ENCODE measurements around the gene PFN3. TPM values are rescaled to one million over a fixed set of nuclear protein-coding genes. Genes with fewer than 3 reads are reported as not detected.

The PFN3 gene
- total RNA-seq, 1 donor from 2014 or later: not detected

DNA sequence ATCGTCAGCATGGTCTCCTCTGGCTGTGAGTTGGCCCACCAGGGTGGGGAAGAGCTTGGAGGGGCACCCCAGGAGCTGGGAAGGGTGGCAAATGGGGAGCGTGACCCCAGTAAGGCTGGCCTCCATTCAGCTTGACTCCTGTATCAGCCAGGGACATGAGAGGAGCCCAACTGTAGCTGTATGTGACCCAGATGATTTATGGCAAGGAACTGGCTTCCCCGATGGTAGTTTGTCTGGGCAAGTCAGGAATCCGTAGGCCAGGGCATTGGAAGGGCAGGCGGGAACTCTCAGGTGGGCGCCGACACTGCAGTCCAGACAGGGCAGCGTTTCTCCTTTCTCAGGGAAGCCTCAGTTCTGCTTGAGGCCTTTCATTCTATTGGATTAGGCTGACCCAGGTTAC lies 13.9 kb downstream of the PFN3 start:
- DNase-seq (no peak), ATAC-seq (no peak)
- intact Hi-C loops (cut with DNase I): no loop called here
- no peak overlapping the region for H3K27ac ChIP-seq
- peaks cover 18% of the 10 kb centered on the region for H3K4me1 ChIP-seq
- H3K27me3 ChIP-seq (ENCODE audit: low read depth): peaks cover 18% of the 10 kb centered on the region
- TF ChIP-seq, protein P1, sequence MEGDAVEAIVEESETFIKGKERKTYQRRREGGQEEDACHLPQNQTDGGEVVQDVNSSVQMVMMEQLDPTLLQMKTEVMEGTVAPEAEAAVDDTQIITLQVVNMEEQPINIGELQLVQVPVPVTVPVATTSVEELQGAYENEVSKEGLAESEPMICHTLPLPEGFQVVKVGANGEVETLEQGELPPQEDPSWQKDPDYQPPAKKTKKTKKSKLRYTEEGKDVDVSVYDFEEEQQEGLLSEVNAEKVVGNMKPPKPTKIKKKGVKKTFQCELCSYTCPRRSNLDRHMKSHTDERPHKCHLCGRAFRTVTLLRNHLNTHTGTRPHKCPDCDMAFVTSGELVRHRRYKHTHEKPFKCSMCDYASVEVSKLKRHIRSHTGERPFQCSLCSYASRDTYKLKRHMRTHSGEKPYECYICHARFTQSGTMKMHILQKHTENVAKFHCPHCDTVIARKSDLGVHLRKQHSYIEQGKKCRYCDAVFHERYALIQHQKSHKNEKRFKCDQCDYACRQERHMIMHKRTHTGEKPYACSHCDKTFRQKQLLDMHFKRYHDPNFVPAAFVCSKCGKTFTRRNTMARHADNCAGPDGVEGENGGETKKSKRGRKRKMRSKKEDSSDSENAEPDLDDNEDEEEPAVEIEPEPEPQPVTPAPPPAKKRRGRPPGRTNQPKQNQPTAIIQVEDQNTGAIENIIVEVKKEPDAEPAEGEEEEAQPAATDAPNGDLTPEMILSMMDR (IDR thresholded peaks at IDR 0.05): no peak
- no peak overlapping the region for H3K4me3 ChIP-seq
- H3K36me3 ChIP-seq: no peaks in the 10 kb centered on the region
- no peaks in the 10 kb centered on the region for H3K9me3 ChIP-seq

DNA sequence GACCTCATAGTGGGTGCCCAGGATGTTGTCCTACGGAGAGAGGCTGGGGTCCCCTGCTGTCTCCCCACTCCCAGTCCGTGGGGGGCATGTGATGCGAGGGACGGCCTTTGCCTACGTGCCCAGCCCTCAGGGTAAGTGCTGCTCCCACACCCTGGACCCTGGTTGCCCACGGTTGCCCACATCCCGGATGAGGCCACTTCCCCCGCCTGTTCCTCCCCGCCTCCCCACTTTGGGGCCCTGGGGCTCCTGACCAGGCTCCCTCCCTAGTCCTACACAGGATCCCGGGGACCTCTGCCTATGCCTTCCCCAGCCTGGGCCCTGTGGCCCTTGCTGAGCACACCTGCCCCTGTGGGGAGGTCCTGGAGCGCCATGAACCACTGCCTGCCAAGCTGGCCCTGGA lies 14.7 kb downstream of the PFN3 start:
- Histone ChIP-seq H3K4me3 (no peak overlapping the region), H3K27ac (no peak overlapping the region), H3K9me3 (no peaks in the 10 kb centered on the region), H3K27me3 (ENCODE audit: low read depth) (peaks cover 22% of the 10 kb centered on the region), H3K4me1 (peaks cover 18% of the 10 kb centered on the region), H3K36me3 (no peaks in the 10 kb centered on the region)
- no peak for DNase-seq
- ATAC-seq: no peak
- intact Hi-C loops (cut with DNase I): no loop called here
- TF ChIP-seq, protein P1 (IDR thresholded peaks at IDR 0.05): no peak

DNA sequence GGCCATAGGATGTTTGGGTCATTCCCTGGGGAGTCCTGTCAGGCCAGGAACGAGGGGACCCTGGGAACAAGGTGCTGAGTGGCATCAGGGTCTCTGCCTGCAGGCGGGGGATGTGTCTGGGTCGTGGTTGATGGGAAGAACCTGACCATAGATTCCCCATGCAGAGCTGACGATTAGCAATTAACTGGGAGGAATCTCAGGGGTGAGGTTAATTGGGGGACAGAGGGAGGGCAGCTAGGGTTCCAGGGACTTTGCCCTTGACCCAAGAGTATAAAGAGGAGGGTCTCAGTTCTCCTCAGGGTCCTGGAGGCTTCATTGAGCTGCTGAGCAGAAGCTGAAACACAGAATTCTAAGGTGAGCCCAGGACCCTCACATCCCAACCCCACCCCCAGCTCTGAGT lies 16.3 kb downstream of the PFN3 start, which contains the start of gene SLC34A1:
Gene SLC34A1, plus strand, starts transcription at position 301 of the 400 bp plus-strand sequence. CDS start 1,308 bp downstream, outside the sequence.
- no peak for DNase-seq
- H3K4me3 ChIP-seq: no peak within 1 kb of the TSS
- H3K27ac ChIP-seq: no peak within 1 kb of the TSS
- peaks cover 22% of the 10 kb centered on the region for H3K27me3 ChIP-seq (ENCODE audit: low read depth)
- no peak for ATAC-seq
- intact Hi-C loops (cut with DNase I): no loop called here
- H3K36me3 ChIP-seq: no peaks in the 10 kb centered on the region
- no peaks in the 10 kb centered on the region for H3K9me3 ChIP-seq
- H3K4me1 ChIP-seq: peaks cover 8% of the 10 kb centered on the region
- TF ChIP-seq, protein P1 (IDR thresholded peaks at IDR 0.05): no peak

DNA sequence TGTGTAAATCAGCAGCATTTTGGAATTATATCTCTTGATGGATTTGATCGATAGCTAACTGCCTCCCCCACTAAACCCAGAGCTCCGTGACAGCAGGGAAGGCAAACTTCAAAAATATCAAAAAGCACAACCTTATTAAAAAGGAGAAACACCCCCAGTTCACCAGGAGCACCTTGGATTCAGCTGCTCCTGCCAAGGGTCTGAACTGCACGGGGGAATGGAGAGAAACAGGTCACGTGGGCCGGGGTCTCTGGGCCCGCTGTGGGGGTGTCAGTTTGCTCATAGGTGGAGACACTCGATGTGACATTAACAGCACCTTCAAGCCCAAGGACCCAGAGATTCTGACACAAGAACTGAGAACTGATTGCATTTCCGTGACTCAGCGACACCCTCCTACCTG lies 17.3 kb downstream of the PFN3 start:
- TF ChIP-seq, protein P1 (IDR thresholded peaks at IDR 0.05): no peak
- no peak for DNase-seq
- no peak overlapping the region for H3K27ac ChIP-seq
- intact Hi-C loops (cut with DNase I): no loop called here
- ATAC-seq: no peak
- H3K9me3 ChIP-seq: no peaks in the 10 kb centered on the region
- H3K4me3 ChIP-seq: no peak overlapping the region
- no peaks in the 10 kb centered on the region for H3K4me1 ChIP-seq
- peaks cover 22% of the 10 kb centered on the region for H3K27me3 ChIP-seq (ENCODE audit: low read depth)
- no peaks in the 10 kb centered on the region for H3K36me3 ChIP-seq

DNA sequence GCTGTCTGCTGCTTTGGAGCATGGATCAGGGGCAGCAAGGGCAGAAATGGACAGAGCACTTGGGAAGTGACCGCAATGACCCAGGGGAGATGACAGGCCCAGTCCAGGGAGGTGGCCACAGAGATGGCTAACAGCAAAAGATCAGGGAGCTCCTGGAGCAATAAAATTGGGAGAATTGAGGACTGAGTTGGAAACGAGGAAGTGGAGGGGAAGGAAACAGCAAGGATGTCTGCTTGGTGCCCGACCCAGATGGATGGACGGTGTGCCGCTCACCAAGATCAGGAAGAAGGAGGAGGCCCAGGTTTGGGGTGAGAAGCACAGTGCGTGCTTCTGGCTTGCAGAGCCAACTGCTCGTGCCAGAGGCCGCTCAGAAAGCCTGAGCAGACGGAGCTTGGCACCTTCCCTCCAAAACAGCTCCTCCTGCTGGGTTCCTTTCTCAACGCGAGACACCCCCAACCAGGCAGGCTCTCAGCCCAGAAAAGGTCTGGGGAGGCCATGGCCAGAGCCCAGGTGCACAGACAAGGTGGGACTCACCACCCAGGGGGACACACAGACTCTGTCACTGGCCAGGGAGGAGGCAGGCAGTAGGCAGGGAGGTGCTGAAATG lies 17.9 kb downstream of the PFN3 start:
- intact Hi-C loops (cut with DNase I): no loop called here
- no peak overlapping the region for H3K4me3 ChIP-seq
- no peak overlapping the region for H3K27ac ChIP-seq
- H3K36me3 ChIP-seq: no peaks in the 10 kb centered on the region
- TF ChIP-seq, protein P1 (IDR thresholded peaks at IDR 0.05): no peak
- ATAC-seq (no peak), DNase-seq (no peak)
- H3K27me3 ChIP-seq (ENCODE audit: low read depth): peaks cover 22% of the 10 kb centered on the region
- no peaks in the 10 kb centered on the region for H3K4me1 ChIP-seq
- no peaks in the 10 kb centered on the region for H3K9me3 ChIP-seq
